SH-SY5Y (cell line): ENCODE measurements around the gene ANTXR1.

Experiments used
- GATA2 ChIP-seq: IDR thresholded peaks from 2 replicates; pipeline ENCODE4 v1.6.1; 2011; ENCODE audit warnings: mild to moderate bottlenecking, low read depth, low read length
- GATA3 ChIP-seq: IDR thresholded peaks from 2 replicates; pipeline ENCODE4 v1.6.1; 2011; ENCODE audit warnings: low read depth, mild to moderate bottlenecking, low read length, moderate library complexity

The ANTXR1 gene

GRCh38 chr2:69168950-69169654 lies 156.1 kb downstream of the ANTXR1 start:
- TF ChIP-seq GATA3 (no peak), GATA2 (no peak)

GRCh38 chr2:69169655-69170389 lies 156.8 kb downstream of the ANTXR1 start:
- TF ChIP-seq GATA3 (no peak), GATA2 (no peak)

GRCh38 chr2:69170661-69171060 lies 157.7 kb downstream of the ANTXR1 start:
- TF ChIP-seq GATA2 = no peak
- TF ChIP-seq GATA3 = no peak

GRCh38 chr2:69171116-69171896 lies 158.3 kb downstream of the ANTXR1 start:
- TF ChIP-seq GATA2 (no peak), GATA3 (no peak)

- no peak for TF ChIP-seq GATA3
Observed at GRCh38 chr2:69171897-69172525, 159.0 kb downstream of the ANTXR1 start.

GRCh38 chr2:69173706-69174105 lies 160.7 kb downstream of the ANTXR1 start:
- TF ChIP-seq GATA2 (no peak), GATA3 (no peak)

- TF ChIP-seq GATA3 (no peak), GATA2 (no peak)
Observed at GRCh38 chr2:69175790-69176715, 163.1 kb downstream of the ANTXR1 start.

- TF ChIP-seq GATA3 (no peak), GATA2 (no peak)
Observed at GRCh38 chr2:69177063-69177771, 164.2 kb downstream of the ANTXR1 start.

GRCh38 chr2:69177785-69178636 lies 165.0 kb downstream of the ANTXR1 start:
- TF ChIP-seq GATA2 (no peak), GATA3 (no peak)

- TF ChIP-seq GATA2 (0 out of 2 replicates have a peak, but pooled peaks have one; percentile 36), GATA3 (no peak)
Observed at GRCh38 chr2:69178756-69179155, 165.8 kb downstream of the ANTXR1 start.

GRCh38 chr2:69180227-69180626 lies 167.2 kb downstream of the ANTXR1 start:
- TF ChIP-seq GATA2 (no peak), GATA3 (no peak)

GRCh38 chr2:69180974-69181373 lies 168.0 kb downstream of the ANTXR1 start:
- TF ChIP-seq GATA2 (no peak), GATA3 (no peak)

GRCh38 chr2:69181806-69182427 lies 168.9 kb downstream of the ANTXR1 start:
- TF ChIP-seq GATA2 = no peak
- no peak for TF ChIP-seq GATA3
